Breast epithelium (tissue), 3 donors: Measurements from ENCODE around the gene LY9.

Experiments
- POLR2AphosphoS5 ChIP-seq, 3 donors: sonication (generic); formaldehyde crosslinking; IDR thresholded peaks; one replicate each; pipeline ENCODE4 v1.6.1; 2017; ENCODE audit warnings: antibody characterized with exemption in 3 of 3
- TF ChIP-seq, protein P1 (sequence below), 3 donors: fragments of 450-650 bp; IDR thresholded peaks; one replicate each; pipeline ENCODE4 v1.5.1; 2016 to 2017; ENCODE audit warnings: antibody characterized with exemption in 3 of 3, mild to moderate bottlenecking in 3 of 3, moderate library complexity in 3 of 3

DNA sequence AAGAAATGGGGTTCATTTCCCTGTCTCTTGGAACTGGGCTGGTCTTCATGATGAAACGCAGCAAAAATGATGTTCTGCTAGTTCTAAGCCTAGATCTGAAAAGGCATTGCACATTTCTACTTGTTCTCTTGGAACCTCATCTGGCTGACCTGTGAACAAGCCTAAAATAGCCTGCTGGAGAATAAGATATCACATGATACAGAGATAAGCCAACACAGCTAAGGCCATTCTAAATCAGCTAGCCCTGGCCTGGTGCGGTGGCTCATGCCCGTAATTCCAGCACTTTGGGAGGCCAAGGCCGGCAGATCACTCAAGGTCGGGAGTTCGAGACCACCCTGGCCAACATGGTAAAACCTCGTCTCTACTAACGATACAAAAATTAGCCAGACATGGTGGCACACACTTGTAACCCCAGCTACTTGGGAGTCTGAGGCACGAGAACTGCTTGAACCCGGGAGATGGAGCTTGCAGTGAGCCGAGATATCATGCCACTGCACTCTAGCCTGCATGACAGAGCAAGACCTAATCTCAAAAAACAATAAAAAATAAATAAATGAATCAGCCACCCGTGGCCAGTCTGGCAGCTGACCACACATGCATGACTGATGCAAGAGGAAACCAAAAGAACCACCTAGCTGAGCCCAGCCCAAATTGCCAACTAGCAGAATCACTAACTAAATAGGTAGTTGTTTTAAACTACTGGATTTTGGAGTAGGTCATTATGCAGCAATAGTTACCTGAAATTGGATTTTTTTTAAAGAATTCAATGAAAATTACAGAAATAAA is 48.7 kb downstream of the LY9 start:
- TF ChIP-seq, protein P1, sequence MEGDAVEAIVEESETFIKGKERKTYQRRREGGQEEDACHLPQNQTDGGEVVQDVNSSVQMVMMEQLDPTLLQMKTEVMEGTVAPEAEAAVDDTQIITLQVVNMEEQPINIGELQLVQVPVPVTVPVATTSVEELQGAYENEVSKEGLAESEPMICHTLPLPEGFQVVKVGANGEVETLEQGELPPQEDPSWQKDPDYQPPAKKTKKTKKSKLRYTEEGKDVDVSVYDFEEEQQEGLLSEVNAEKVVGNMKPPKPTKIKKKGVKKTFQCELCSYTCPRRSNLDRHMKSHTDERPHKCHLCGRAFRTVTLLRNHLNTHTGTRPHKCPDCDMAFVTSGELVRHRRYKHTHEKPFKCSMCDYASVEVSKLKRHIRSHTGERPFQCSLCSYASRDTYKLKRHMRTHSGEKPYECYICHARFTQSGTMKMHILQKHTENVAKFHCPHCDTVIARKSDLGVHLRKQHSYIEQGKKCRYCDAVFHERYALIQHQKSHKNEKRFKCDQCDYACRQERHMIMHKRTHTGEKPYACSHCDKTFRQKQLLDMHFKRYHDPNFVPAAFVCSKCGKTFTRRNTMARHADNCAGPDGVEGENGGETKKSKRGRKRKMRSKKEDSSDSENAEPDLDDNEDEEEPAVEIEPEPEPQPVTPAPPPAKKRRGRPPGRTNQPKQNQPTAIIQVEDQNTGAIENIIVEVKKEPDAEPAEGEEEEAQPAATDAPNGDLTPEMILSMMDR (IDR thresholded peaks at IDR 0.05): no peak
- no peak for TF ChIP-seq POLR2AphosphoS5 (IDR thresholded peaks at IDR 0.05)
